Forelimb muscle (tissue), 1 donor: ENCODE results near the gene NR1D2. TPM values are rescaled to one million over a fixed set of nuclear protein-coding genes. Genes with fewer than 3 reads are reported as not detected.

Experiments used
- DNase-seq: peaks from one replicate; pipeline ENCODE4 v3.0.0-alpha.2; 2013; ENCODE audit warnings: low read depth
- polyA plus RNA-seq: library from polyadenylated mRNA; unstranded; fragments of 120-200 nt; gene quantifications from one replicate; pipeline ENCODE4 v1.2.1, GENCODE V29; 2013; ENCODE audit not compliant: insufficient read length

NR1D2 gene
- polyA plus RNA-seq, 1 donor, result 21.7 TPM

DNA sequence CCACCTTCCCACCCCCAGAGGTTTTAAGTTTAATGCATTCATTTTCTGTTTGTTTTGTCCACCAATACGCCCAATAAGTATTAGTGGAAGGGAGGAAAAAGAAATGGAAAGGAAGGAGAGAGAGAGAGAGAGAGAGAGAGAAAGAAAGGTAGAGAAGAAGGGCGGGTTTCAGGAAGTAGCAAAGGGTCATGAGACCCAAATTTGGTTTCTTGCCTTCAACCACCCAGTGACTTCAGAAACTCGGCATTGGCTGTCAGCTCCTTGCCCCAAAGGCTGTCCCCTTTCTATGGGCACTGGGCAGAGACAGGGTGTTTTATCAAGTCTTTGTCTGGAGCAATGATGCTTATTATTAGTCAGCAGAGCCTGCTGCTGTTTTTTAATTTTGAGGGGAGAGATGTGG lies 13.5 kb upstream of the NR1D2 start:
- DNase-seq, result no peak

DNA sequence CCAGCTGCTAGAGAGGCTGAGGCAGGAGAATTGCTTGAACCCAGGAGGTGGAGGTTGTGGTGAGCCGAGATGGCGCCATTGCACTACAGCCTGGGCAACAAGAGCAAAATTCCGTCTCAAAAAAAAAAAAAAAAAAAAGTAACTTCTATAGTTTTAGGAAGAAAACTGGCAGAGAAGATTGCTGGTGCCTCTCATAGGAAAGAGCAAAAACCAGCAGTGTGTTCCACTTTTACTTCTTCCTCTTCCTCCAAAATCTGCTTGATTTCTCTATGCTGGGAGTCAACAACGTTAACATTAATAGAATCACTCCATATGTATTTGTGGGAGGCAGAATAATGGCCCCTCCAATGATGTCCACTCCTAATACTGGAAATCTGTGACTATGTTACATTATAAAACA lies 12.5 kb upstream of the NR1D2 start:
- DNase-seq, result no peak

DNA sequence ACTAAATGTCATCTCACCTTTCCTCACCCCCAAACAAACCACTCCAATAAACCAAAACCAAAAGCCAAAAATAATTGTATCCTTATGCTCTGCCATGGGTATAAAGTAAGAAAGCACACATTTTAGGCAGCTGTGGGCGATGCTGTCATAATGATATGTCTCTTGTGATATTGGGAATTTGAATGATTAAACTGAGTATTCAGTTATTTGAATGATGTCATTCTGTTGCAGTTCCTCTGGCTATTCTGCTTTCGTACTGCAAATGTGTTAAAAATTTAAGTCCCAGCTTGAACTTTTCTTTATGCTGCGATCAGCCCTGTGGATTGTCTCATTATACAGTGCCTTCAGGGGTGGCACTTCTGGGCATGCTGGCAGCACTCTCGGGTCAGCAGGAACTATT lies 10.8 kb upstream of the NR1D2 start:
- no peak for DNase-seq

DNA sequence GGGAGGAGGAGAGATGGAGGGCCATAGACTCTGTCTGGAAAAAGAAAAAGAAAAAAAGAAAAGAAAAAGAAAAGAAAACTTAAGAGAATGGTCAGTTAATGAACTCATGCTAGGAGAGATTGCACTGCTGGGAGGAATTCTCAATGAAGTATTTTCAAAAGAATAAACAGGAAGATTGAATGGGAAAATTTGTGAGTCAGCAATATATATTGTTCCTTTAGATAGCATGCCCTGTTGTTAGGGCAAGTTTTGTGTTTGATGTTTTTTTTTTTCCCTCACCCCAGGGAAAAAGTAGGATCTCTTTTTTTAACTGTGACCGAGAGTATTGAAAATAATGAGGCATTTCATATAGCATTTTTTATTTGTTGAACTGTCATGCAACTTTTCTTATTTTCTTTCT lies 7.8 kb upstream of the NR1D2 start:
- no peak for DNase-seq

DNA sequence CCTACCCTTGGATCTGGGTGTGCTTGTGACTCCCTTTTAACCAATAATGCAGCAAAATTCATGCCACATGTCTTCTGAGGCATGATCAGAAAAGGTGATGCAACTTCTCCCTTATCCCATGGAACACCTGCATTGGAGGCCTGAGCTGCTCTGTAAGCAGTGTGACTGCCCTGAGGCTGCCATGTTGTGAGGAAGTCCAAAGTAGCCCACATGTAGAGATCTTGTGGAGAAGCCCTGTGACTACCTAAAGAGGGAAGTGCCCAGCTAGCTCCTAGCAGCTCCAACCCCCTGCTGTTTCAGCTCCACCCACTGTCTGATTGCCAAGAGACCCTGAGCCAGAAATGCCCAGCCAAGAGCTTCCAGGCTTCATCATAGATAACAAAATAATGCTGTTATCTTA lies 6.4 kb upstream of the NR1D2 start:
- DNase-seq, result no peak

GRCh38 chr3:23940775-23941174 lies 4.3 kb upstream of the NR1D2 start:
- no peak for DNase-seq

GRCh38 chr3:23941440-23941839 lies 3.6 kb upstream of the NR1D2 start:
- no peak for DNase-seq

- no peak for DNase-seq
These were observed 2.5 kb upstream of the NR1D2 start for GRCh38 chr3:23942546-23942945.

DNA sequence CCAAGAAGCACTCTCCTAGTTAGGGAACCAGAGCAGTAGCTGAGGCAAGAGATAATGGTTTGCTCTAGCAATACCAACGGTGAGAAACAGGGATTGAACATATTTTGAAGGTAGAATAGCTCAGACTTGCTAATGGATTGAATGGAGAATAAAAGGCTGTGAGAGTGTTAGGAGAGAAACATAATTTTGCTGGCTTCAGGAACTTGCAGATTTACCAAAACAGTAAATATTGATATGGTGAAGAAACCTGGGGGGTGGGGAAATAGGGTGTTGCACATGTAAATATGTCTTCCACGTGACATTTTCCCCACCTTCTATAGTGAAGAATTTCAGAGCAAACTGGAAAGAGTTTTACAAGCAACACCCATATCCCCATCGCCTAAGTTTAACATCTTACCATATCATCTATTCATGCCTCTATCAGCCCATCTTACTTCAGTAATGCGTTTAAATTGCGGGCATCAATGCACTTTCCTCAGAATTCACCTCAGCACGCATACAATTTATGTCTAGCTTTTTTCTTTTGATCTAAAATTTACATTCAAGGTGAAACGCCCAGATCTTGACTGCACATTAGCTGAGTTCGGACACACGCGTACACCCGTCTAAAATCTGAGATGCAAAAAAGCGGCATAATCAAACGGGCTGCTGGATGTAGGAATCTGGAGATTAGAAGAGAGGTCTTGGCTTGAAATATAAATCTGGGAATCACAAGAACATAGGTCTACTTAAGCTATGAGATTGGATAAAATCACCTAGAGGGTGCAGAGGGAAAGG lies 891 bp upstream of the NR1D2 start:
- no peak for DNase-seq

DNA sequence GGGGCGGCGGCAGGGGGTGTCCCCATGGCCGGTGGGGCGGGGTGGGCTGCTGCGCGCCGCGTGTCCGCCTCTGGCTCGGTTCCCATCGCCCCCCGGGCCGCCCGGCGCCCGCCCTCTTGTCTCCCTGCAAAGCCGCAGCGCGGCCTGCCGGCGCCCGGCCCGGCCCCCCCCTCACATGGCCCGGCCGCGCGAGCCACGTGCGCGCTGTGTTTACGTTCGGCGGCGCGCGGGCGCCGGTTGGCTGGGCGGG lies 502 bp downstream of the NR1D2 start:
- DNase-seq, result no peak

GRCh38 chr3:23945913-23946687 lies 1.0 kb downstream of the NR1D2 start:
- peak; percentile 80 for DNase-seq

DNA sequence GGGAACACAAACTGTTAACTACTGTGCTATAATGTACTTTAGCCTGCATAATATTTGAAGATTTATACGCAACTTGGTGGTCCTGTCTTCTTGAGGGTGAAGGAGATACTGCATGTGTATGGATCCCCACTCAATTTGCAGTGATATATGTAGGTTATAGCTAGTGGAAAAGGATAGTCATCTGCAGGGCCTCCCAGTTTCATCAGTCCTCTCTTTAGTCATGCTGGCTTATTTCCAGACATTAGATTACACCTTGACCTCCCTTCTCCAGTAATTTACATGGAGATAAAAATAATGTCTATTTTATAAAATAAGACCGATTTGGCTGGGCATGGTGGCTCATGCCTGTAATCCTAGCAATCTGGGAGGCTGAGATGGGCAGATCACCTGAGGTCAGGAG lies 3.7 kb downstream of the NR1D2 start:
- DNase-seq, result no peak

- no peak for DNase-seq
These were observed 4.7 kb downstream of the NR1D2 start for GRCh38 chr3:23949784-23950183.

DNA sequence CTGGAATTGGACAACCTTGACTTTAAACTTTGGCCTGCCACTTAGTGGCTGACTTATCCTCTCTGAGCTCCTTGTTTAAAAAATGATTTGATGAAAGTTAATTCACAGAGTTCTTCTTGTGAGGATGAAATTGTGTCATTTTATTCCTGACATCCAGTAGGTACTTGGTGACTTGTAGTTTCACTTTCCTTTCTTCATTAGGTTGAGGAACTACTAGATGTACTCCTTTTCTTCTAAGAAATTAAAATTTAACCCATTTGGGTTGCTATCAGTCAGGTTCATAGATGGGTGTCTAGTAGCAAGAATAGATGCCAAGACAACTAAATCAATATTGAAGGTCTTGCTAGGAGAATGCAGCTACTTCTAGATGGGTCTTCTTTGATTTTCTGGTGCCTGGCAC lies 5.2 kb downstream of the NR1D2 start:
- DNase-seq, result no peak

DNA sequence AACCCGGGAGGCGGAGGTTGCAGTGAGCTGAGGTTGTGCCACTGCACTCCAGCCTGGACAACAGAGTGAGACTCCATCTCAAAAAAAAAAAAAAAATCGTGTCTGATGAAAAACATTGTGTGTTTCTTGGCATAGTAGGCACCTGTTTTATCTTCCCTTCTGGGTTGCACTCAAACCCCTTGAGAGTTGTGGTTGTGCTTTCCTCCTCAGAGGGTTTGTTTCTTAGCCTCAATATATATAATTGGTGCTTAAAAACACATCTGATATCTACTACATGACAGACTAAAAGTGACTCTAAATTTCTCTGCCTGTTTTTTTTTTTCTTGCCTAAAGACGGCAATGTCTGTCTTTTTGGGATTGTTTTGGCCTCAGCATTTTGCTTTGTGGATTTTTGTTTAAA lies 7.6 kb downstream of the NR1D2 start:
- DNase-seq, result no peak

GRCh38 chr3:23953523-23953922 lies 8.4 kb downstream of the NR1D2 start:
- no peak for DNase-seq

GRCh38 chr3:23954144-23954543 lies 9.1 kb downstream of the NR1D2 start:
- DNase-seq, result no peak

DNA sequence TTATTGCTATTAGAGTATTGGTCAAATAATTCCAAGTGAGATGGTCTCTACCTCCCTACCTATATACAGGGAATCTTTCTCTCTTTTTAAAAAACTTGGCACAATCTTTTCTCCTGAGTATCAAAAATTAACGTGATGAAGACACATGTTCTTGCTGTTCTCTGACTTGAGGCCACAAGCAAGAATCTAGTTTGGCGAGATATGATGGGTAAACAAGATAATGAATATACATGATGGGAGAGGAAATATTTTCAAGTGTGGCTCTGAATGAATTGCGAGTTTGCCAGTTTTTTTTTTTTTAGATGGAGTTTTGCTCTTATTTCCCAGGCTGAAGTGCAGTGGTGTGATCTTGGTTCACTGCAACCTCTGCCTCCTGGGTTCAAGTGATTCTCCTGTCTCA lies 11.6 kb downstream of the NR1D2 start:
- no peak for DNase-seq

DNA sequence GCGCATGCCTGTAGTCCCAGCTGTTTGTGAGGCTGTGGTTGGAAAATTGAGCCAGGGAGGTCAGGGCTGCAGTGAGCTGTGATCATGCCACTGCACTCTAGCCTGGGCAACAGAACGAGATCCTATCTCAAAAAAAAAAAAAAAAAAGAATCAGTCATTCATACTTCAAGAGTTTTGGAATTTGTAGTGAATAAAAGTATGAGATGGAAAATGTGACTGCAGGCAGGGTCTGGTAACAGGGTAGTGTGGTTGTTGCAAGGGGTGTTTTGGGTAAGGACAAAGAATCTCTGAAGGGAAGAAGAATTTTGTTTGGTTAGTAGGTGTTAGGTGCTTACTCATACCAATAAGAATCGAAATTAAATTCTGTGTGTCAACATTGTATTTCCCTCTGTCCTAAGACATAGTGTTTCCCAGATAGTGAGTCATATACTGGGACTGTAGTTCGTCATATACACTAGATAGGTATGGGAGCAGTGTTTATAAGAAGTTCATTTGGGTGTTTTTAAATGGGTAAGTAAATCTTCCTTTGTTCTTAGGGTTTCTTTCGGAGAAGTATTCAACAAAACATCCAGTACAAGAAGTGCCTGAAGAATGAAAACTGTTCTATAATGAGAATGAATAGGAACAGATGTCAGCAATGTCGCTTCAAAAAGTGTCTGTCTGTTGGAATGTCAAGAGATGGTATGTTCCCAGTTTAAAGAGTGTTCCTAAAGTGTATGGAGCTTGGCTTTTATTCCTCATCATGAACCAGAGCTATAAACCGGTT lies 14.2 kb downstream of the NR1D2 start:
- DNase-seq, result no peak

- DNase-seq, result no peak
These were observed 15.6 kb downstream of the NR1D2 start for GRCh38 chr3:23960649-23961048.

GRCh38 chr3:23961066-23961465 lies 16.0 kb downstream of the NR1D2 start:
- DNase-seq, result no peak

GRCh38 chr3:23961913-23962312 lies 16.8 kb downstream of the NR1D2 start:
- DNase-seq, result no peak
